22Rv1 (cell line): ENCODE data around the gene IMPDH2.

Source experiments
- CTCF ChIP-seq: fragments of 450-650 bp; IDR thresholded peaks from 2 replicates; pipeline ENCODE4 v1.5.1; 2017; ENCODE audit warnings: mild to moderate bottlenecking
- ZFX ChIP-seq: fragments of 450-650 bp; IDR thresholded peaks from 2 replicates; pipeline ENCODE4 v1.6.1; 2017; ENCODE audit warnings: antibody characterized with exemption, borderline replicate concordance

- TF ChIP-seq CTCF (no peak), ZFX (no peak)
Observed at GRCh38 chr3:49006408-49007067, 22.7 kb downstream of the IMPDH2 start.
